Astrocyte of the hippocampus (primary cell): ENCODE results near the gene NHEJ1.

Source experiments
- DNase-seq: peaks from one replicate; pipeline ENCODE4 v3.0.0; 2011; ENCODE audit warnings: low read depth, low spot score

The NHEJ1 gene

GRCh38 chr2:219058541-219059374, 101.9 kb downstream of the NHEJ1 start:
- peak; percentile 63 for DNase-seq

- peak; percentile 90 for DNase-seq
Measured at GRCh38 chr2:219057709-219058540, 102.7 kb downstream of the NHEJ1 start.

- DNase-seq = peak; percentile 24
Measured at GRCh38 chr2:219056896-219057708, 103.5 kb downstream of the NHEJ1 start.

- no peak for DNase-seq
Measured at GRCh38 chr2:219056176-219056895, 104.3 kb downstream of the NHEJ1 start.

GRCh38 chr2:219054956-219055903, 105.4 kb downstream of the NHEJ1 start:
- DNase-seq = no peak

- no peak for DNase-seq
Measured at GRCh38 chr2:219049282-219049681, 111.3 kb downstream of the NHEJ1 start.

GRCh38 chr2:219045937-219046550, 114.6 kb downstream of the NHEJ1 start:
- peak; percentile 78 for DNase-seq

- DNase-seq = no peak
Measured at GRCh38 chr2:219042750-219043149, 117.9 kb downstream of the NHEJ1 start.

GRCh38 chr2:219042157-219042556, 118.5 kb downstream of the NHEJ1 start:
- no peak for DNase-seq

- DNase-seq = peak; percentile 66
Measured at GRCh38 chr2:219041252-219041651, 119.4 kb downstream of the NHEJ1 start, which contains the start of gene CFAP65. Gene CFAP65, minus strand, starts transcription at chr2:219041516. Its CDS starts 2,468 bp downstream, at chr2:219039048.

- DNase-seq = no peak
Measured at GRCh38 chr2:219038600-219038999, 122.0 kb downstream of the NHEJ1 start.

GRCh38 chr2:219037783-219038499, 122.7 kb downstream of the NHEJ1 start:
- no peak for DNase-seq

GRCh38 chr2:219035942-219036341, 124.7 kb downstream of the NHEJ1 start:
- no peak for DNase-seq

GRCh38 chr2:219034823-219035222, 125.8 kb downstream of the NHEJ1 start:
- no peak for DNase-seq

GRCh38 chr2:219032051-219032745, 128.4 kb downstream of the NHEJ1 start:
- no peak for DNase-seq

- no peak for DNase-seq
Measured at GRCh38 chr2:219031005-219031738, 129.4 kb downstream of the NHEJ1 start.

GRCh38 chr2:219030177-219030940, 130.3 kb downstream of the NHEJ1 start:
- no peak for DNase-seq
